GM23338 (cell line): Measurements from ENCODE around the gene ADAMTS13. TPM values are rescaled to one million over a fixed set of nuclear protein-coding genes. Genes with fewer than 3 reads are reported as not detected.

Experiments used
- ATAC-seq: fragments of 200-7000 bp; cut with Tn5 transposase; 3 replicates; pipeline ENCODE4 v1.9.1; 2020
- DNase-seq: peaks from one replicate; pipeline ENCODE4 v3.0.0-alpha.2; 2015; ENCODE audit warnings: low spot score
- H2AFZ ChIP-seq: fragments of 200-600 bp; sonication (generic); 2 replicates; pipeline ENCODE4 v1.8.0; 2016; ENCODE audit warnings: antibody characterized with exemption, mild to moderate bottlenecking, moderate library complexity
- H3F3A ChIP-seq: fragments of 200-600 bp; sonication (generic); replicated peaks from 2 replicates; pipeline ENCODE4 v1.8.0; 2017; ENCODE audit warnings: antibody characterized with exemption, mixed run types, low read depth
- H3K27ac ChIP-seq: fragments of 200-600 bp; sonication (generic); 2 replicates; pipeline ENCODE4 v1.6.1; 2016; ENCODE audit warnings: low read depth
- H3K27me3 ChIP-seq: fragments of 200-600 bp; sonication (generic); 2 replicates; pipeline ENCODE4 v1.8.0; 2016; ENCODE audit warnings: mild to moderate bottlenecking, mixed run types, moderate library complexity; ENCODE audit not compliant: insufficient read depth
- H3K36me3 ChIP-seq: fragments of 200-600 bp; sonication (generic); 2 replicates; pipeline ENCODE4 v1.8.0; 2016; ENCODE audit warnings: mild to moderate bottlenecking; ENCODE audit not compliant: insufficient read depth
- H3K4me1 ChIP-seq: fragments of 200-600 bp; sonication (generic); 2 replicates; pipeline ENCODE4 v1.8.0; 2016; ENCODE audit warnings: mild to moderate bottlenecking, moderate library complexity; ENCODE audit not compliant: insufficient read depth
- H3K4me2 ChIP-seq: fragments of 200-600 bp; sonication (generic); 2 replicates; pipeline ENCODE4 v1.7.1; 2017; ENCODE audit warnings: mixed run types
- H3K4me3 ChIP-seq: fragments of 200-600 bp; sonication (generic); 2 replicates; pipeline ENCODE4 v1.6.1; 2016; ENCODE audit warnings: mixed run types
- H3K79me2 ChIP-seq: fragments of 200-600 bp; sonication (generic); replicated peaks from 2 replicates; pipeline ENCODE4 v1.8.0; 2017; ENCODE audit warnings: mild to moderate bottlenecking; ENCODE audit not compliant: insufficient read depth
- H3K9me2 ChIP-seq: fragments of 200-600 bp; sonication (generic); 2 replicates; pipeline ENCODE4 v1.8.0; 2017; ENCODE audit not compliant: insufficient read depth
- H4K20me1 ChIP-seq: fragments of 200-600 bp; sonication (generic); replicated peaks from 2 replicates; pipeline ENCODE4 v1.8.0; 2017; ENCODE audit warnings: mild to moderate bottlenecking; ENCODE audit not compliant: insufficient read depth
- H3K27ac Mint-ChIP-seq: 2 replicates; pipeline ENCODE4 v1.8.0; 2020; ENCODE audit warnings: inconsistent platforms, mild to moderate bottlenecking, moderate library complexity, mixed read lengths
- H3K27me3 Mint-ChIP-seq: 3 replicates; pipeline ENCODE4 v1.8.0; 2022; ENCODE audit warnings: low read depth, mild to moderate bottlenecking, moderate library complexity, mixed read lengths, inconsistent platforms; ENCODE audit not compliant: insufficient read depth, poor library complexity
- H3K36me3 Mint-ChIP-seq: 3 replicates; pipeline ENCODE4 v1.8.0; 2021; ENCODE audit warnings: low read depth, mild to moderate bottlenecking, inconsistent platforms, moderate library complexity, mixed read lengths
- H3K4me1 Mint-ChIP-seq: 3 replicates; pipeline ENCODE4 v1.8.0; 2020; ENCODE audit warnings: mild to moderate bottlenecking, inconsistent platforms, mixed read lengths
- H3K4me3 Mint-ChIP-seq: 3 replicates; pipeline ENCODE4 v1.8.0; 2021; ENCODE audit warnings: moderate library complexity, mild to moderate bottlenecking, inconsistent platforms, mixed read lengths
- H3K9me3 Mint-ChIP-seq: 3 replicates; pipeline ENCODE4 v1.8.0; 2020; ENCODE audit warnings: moderate library complexity, mild to moderate bottlenecking, inconsistent platforms, mixed read lengths
- CREB1 ChIP-seq: fragments of 250-450 bp; sonication (Bioruptor Pico); IDR thresholded peaks from 2 replicates; pipeline ENCODE4 v1.5.0; 2020; ENCODE audit warnings: low read depth, mild to moderate bottlenecking, moderate library complexity
- CTCF ChIP-seq, 2 experiments: fragments of 200-600 bp in 1 of 2; sonication (generic) in 1 of 2; conservative IDR thresholded peaks; 2 replicates each; pipeline versions ENCODE4 v1.5.1 to v1.6.1; 2016 to 2017; ENCODE audit warnings: antibody characterized with exemption in 2 of 2, low read depth in 2 of 2, mild to moderate bottlenecking in 2 of 2, moderate library complexity in 1 of 2
- ETS1 ChIP-seq: IDR thresholded peaks from 2 replicates; pipeline ENCODE4 v1.6.1; 2016; ENCODE audit warnings: antibody characterized with exemption
- EZH2 ChIP-seq: fragments of 200-600 bp; sonication (generic); IDR thresholded peaks from one replicate; pipeline ENCODE4 v1.8.0; 2017; ENCODE audit warnings: antibody characterized with exemption, mild to moderate bottlenecking, low read depth; ENCODE audit not compliant: unreplicated experiment
- EZH2phosphoT487 ChIP-seq: fragments of 200-600 bp; sonication (generic); IDR thresholded peaks from one replicate; pipeline ENCODE4 v1.8.1; 2018; ENCODE audit warnings: antibody characterized with exemption; ENCODE audit not compliant: unreplicated experiment
- JUNB ChIP-seq: IDR thresholded peaks from one replicate; pipeline ENCODE4 v1.6.1; 2016; ENCODE audit warnings: antibody characterized with exemption; ENCODE audit not compliant: unreplicated experiment
- NANOG ChIP-seq: IDR thresholded peaks from 2 replicates; pipeline ENCODE4 v1.6.1; 2016; ENCODE audit warnings: antibody characterized with exemption, borderline replicate concordance
- POLR2AphosphoS5 ChIP-seq: IDR thresholded peaks from 2 replicates; pipeline ENCODE4 v1.6.1; 2016; ENCODE audit warnings: antibody characterized with exemption, low read depth
- REST ChIP-seq: IDR thresholded peaks from one replicate; pipeline ENCODE4 v1.6.1; 2018; ENCODE audit warnings: antibody characterized with exemption; ENCODE audit not compliant: unreplicated experiment
- STAT1 ChIP-seq: IDR thresholded peaks from one replicate; pipeline ENCODE4 v1.6.1; 2016; ENCODE audit warnings: antibody characterized with exemption; ENCODE audit not compliant: unreplicated experiment
- ZNF114 ChIP-seq: fragments of 250-450 bp; sonication (Bioruptor Pico); IDR thresholded peaks from 2 replicates; pipeline ENCODE4 v1.5.0; 2020; ENCODE audit warnings: mild to moderate bottlenecking, moderate library complexity
- ZNF331 ChIP-seq: fragments of 250-450 bp; sonication (Bioruptor Pico); IDR thresholded peaks from 2 replicates; pipeline ENCODE4 v1.5.0; 2020; ENCODE audit warnings: low read depth, mild to moderate bottlenecking, moderate library complexity
- ZNF462 ChIP-seq: fragments of 250-450 bp; sonication (Bioruptor Pico); IDR thresholded peaks from 2 replicates; pipeline ENCODE4 v1.5.0; 2020; ENCODE audit warnings: mild to moderate bottlenecking, moderate library complexity
- polyA plus RNA-seq: library from polyadenylated mRNA; unstranded; fragments of >200 nt; fragmentation: Nextera tagmentation; extraction: Ambion mirVana; gene quantifications from 2 replicates; pipeline ENCODE4 v1.2.1, GENCODE V29; 2016
- total RNA-seq: library from RNA; depleted of rRNA; stranded (reverse); fragments of >200 nt; shearing (Covaris generic); gene quantifications from 2 replicates; pipeline ENCODE4 v1.2.3, GENCODE V29; 2014

Gene ADAMTS13
- total and polyA plus RNA-seq, 2 experiments from 2014 or later, result 6.0 TPM

- H3K4me1 ChIP-seq, result no peaks in the 10 kb centered on the region
- no peak overlapping the region for H3K27ac ChIP-seq
- no peaks in the 10 kb centered on the region for H3K9me2 ChIP-seq
- no peaks in the 10 kb centered on the region; the same call in 1 of the 2 replicates for H4K20me1 ChIP-seq
- H3K4me1 Mint-ChIP-seq, result peaks cover 3% of the 10 kb centered on the region; the same call in 2 of the 3 replicates
- H3K27me3 Mint-ChIP-seq, result peaks cover 23% of the 10 kb centered on the region
- 0 out of 2 replicates have a peak, but pooled peaks cover 13% of the 10 kb centered on the region for H3F3A ChIP-seq
- no peaks in the 10 kb centered on the region for H3K27me3 ChIP-seq
- H3K4me3 ChIP-seq, result no peak overlapping the region
- peaks cover 6% of the 10 kb centered on the region; the same call in 1 of the 2 replicates for H3K36me3 ChIP-seq
- no peak for DNase-seq
- no peak overlapping the region for H3K4me2 ChIP-seq
- no peak overlapping the region for H3K4me3 Mint-ChIP-seq
- peaks cover 50% of the 10 kb centered on the region for H3K36me3 Mint-ChIP-seq
- no peaks in the 10 kb centered on the region for H3K79me2 ChIP-seq
- H3K27ac Mint-ChIP-seq, result no peak overlapping the region
- TF ChIP-seq CTCF (conservative IDR thresholded peaks at IDR 0.05; ENCODE audit: low read depth in 2 of 2) (no peak), NANOG (no peak), ZNF462 (CRISPR knock-in tag) (no peak), POLR2AphosphoS5 (no peak), EZH2 (no peak), ETS1 (no peak), CREB1 (no peak), ZNF114 (no peak), STAT1 (no peak), ZNF331 (no peak), EZH2phosphoT487 (no peak), JUNB (no peak), REST (no peak)
- H3K9me3 Mint-ChIP-seq, result no peaks in the 10 kb centered on the region; the same call in 2 of the 3 replicates
- no peak overlapping the region for H2AFZ ChIP-seq
- no peak for ATAC-seq
Measured at GRCh38 chr9:133405508-133406438, 16.4 kb upstream of the ADAMTS13 start.
